GM12873 (cell line): Measurements from ENCODE around the gene NAGS.

Source experiments
- CTCF ChIP-seq: IDR thresholded peaks from 2 replicates; pipeline ENCODE4 v1.5.1; 2012; ENCODE audit warnings: low read depth, mild to moderate bottlenecking, moderate library complexity, low read length, control low read depth; ENCODE audit not compliant: insufficient read depth; ENCODE audit errors: missing control alignments

The NAGS gene

GRCh38 chr17:44044071-44044470 lies 39.6 kb downstream of the NAGS start:
- no peak for TF ChIP-seq CTCF

- TF ChIP-seq CTCF, result no peak
Measured at GRCh38 chr17:44045486-44045885, 41.1 kb downstream of the NAGS start.

DNA sequence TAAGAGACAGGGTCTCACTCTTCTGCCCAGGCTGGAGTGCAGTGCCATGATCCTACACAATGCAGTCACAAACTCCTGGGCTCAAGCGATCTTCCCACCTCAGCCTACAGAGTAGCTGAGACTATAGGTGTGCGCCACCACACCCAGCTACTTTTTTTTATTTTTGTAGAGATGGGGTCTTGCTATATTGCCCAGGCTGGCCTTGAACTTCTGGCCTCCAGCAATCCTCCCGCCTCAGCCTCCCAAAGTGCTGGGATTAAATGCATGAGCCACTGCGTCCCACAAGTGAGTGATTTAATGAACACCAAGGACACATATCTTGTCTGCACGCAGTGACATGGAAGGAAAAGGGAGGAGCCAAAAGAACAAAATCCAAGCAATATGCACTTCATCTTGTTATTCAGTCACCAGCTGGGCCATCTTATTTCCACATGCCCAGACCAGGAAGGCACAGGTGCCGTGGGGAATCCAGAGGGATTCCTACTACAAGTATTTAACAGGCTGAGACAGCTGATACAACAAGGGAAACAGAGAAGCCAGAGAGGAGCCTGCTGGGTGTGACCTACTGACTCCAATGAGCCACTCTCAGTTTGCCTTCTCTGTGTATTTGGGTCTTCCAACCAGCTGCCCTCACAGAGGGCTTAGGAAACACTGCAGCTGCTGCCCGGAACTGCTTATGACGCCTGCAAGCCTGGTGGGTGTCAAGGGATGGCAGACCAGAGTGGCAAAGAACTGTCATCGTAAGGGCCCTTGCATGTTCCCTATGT lies 45.1 kb downstream of the NAGS start:
- TF ChIP-seq CTCF, result no peak

DNA sequence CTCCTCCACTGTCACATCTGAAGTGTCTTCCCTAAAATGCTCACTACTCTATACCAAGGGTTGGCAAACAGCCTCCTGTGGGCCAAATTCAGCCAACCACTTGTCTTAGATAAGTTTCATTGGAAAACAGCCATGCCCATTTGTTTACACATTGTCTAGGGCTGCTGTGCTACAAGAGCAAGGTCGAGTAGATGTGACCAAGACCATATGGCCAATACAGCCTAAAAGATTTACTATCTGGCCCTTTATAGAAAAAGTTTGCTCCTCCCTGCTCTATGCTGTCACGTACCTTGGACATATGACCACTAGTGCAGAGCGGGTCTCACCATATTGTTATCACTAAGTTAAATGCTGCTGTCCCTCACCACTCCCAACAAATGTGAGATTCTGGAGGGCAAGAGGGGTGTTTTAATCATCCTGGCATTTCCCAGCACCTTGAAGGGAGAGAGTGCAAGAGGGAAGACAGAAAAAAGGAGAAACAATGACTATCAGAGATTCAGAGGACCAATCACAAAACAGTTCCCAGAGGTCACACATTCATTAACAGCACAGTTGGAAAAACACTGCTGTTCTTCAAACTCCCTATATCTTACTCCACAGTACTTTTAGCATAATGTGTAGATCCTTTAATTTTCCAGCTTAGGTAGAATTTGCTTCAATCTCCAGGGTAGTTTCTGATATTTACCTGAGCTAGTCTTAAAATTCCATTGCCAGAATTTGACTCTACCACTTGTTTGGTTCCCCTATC lies 48.9 kb downstream of the NAGS start:
- TF ChIP-seq CTCF, result no peak
